H1 (cell line): Measurements from ENCODE around the gene IRF2BP1. TPM values are rescaled to one million over a fixed set of nuclear protein-coding genes. Genes with fewer than 3 reads are reported as not detected.
A peak's percentile ranks its signal among the peaks of the same experiment; 100 is the strongest.

Experiments
- CTCF ChIA-PET: fragments of 300-600 bp; sonication (Branson Sonifier 250); formaldehyde crosslinking; loops from one replicate; lab custom pipeline; 2021; ENCODE audit not compliant: partially characterized antibody; lab: Charles Lee
- POLR2A ChIA-PET: fragments of 300-600 bp; sonication (Branson Sonifier 250); formaldehyde crosslinking; loops from one replicate; lab custom pipeline; 2021; ENCODE audit warnings: inconsistent platforms; ENCODE audit not compliant: partially characterized antibody; lab: Charles Lee
- DNase-seq, 2 experiments: peaks; one replicate each; pipeline versions ENCODE4 v3.0.0 to v3.0.0-alpha.2; 2010 to 2022; ENCODE audit warnings: low spot score in 2 of 2, low read depth in 1 of 2, mixed read lengths in 1 of 2
- FAIRE-seq: peaks from 2 replicates; lab custom pipeline; 2011; peaks lifted over from hg19 to GRCh38; lab: Jason Lieb, UNC
- H2AFZ ChIP-seq: 2 replicates; pipeline ENCODE4 v1.8.1; 2012; ENCODE audit warnings: low read length, inconsistent platforms
- H2AK5ac ChIP-seq: 2 replicates; pipeline ENCODE4 v1.6.1; 2013; ENCODE audit warnings: low read depth, low read length
- H2BK120ac ChIP-seq: replicated peaks from 2 replicates; pipeline ENCODE3; 2013; ENCODE audit warnings: low read depth, low read length, inconsistent platforms
- H2BK12ac ChIP-seq: 2 replicates; pipeline ENCODE4 v1.6.1; 2013; ENCODE audit warnings: low read depth, low read length
- H2BK15ac ChIP-seq: 2 replicates; pipeline ENCODE4 v1.6.1; 2013; ENCODE audit warnings: low read length
- H2BK20ac ChIP-seq: 2 replicates; pipeline ENCODE4 v1.6.1; 2013; ENCODE audit warnings: low read length
- H2BK5ac ChIP-seq: 2 replicates; pipeline ENCODE4 v1.6.1; 2013; ENCODE audit warnings: low read depth, low read length
- H3K14ac ChIP-seq: 2 replicates; pipeline ENCODE4 v1.6.1; 2013; ENCODE audit warnings: inconsistent platforms; ENCODE audit not compliant: insufficient read length
- H3K18ac ChIP-seq: 2 replicates; pipeline ENCODE4 v1.6.1; 2013; ENCODE audit warnings: low read length; ENCODE audit errors: extremely low read depth
- H3K23ac ChIP-seq: 2 replicates; pipeline ENCODE4 v1.6.1; 2013; ENCODE audit warnings: inconsistent platforms; ENCODE audit not compliant: insufficient read length
- H3K23me2 ChIP-seq: 2 replicates; pipeline ENCODE4 v1.6.1; 2013; ENCODE audit warnings: low read depth, low read length
- H3K27ac ChIP-seq: 2 replicates; pipeline ENCODE4 v1.6.1; 2011; ENCODE audit warnings: low read depth, low read length, inconsistent platforms
- H3K27me3 ChIP-seq, 4 experiments: replicated peaks in 1 of 4; 1 replicate in 1 of 4; 2 replicates in 3 of 4; pipeline versions ENCODE4 v1.6.1 to v1.8.1; 2011 to 2013; ENCODE audit warnings: low read length in 3 of 4, mild to moderate bottlenecking in 3 of 4, inconsistent platforms in 2 of 4, mixed read lengths in 2 of 4, moderate library complexity in 1 of 4; ENCODE audit not compliant: control insufficient read depth in 3 of 4, insufficient read depth in 3 of 4; ENCODE audit errors: extremely low read depth in 1 of 4
- H3K36me3 ChIP-seq, 4 experiments: 2 replicates each; pipeline versions ENCODE4 v1.6.1 to v1.8.1; 2011 to 2013; ENCODE audit warnings: mild to moderate bottlenecking in 4 of 4, low read length in 3 of 4, moderate library complexity in 2 of 4, control low read depth in 1 of 4, inconsistent platforms in 1 of 4; ENCODE audit not compliant: insufficient read depth in 4 of 4, control insufficient read depth in 2 of 4
- H3K4ac ChIP-seq: replicated peaks from 2 replicates; pipeline ENCODE3; 2013; ENCODE audit warnings: low read length, low read depth, mixed read lengths, inconsistent platforms; ENCODE audit not compliant: insufficient read length
- H3K4me1 ChIP-seq, 4 experiments: replicated peaks in 1 of 4; 1 replicate in 1 of 4; 2 replicates in 3 of 4; pipeline versions ENCODE4 v1.6.1 to v1.8.1; 2011 to 2013; ENCODE audit warnings: low read length in 3 of 4, inconsistent platforms in 2 of 4, mixed read lengths in 1 of 4; ENCODE audit not compliant: insufficient read depth in 4 of 4, control insufficient read depth in 3 of 4
- H3K4me2 ChIP-seq, 2 experiments: 2 replicates each; pipeline versions ENCODE4 v1.6.1 to v1.8.1; 2011 to 2013; ENCODE audit warnings: low read depth in 2 of 2, low read length in 2 of 2, control low read depth in 1 of 2, inconsistent platforms in 1 of 2, mild to moderate bottlenecking in 1 of 2; ENCODE audit not compliant: insufficient read depth in 1 of 2
- H3K4me3 ChIP-seq, 4 experiments: fragments of 200-600, 300-600 bp in 1 of 4; sonication (generic), shearing (Covaris generic), sonication (Bioruptor Twin) in 1 of 4; 2 replicates each; pipeline versions ENCODE4 v1.5.1 to v1.8.1; 2011 to 2016; ENCODE audit warnings: low read length in 4 of 4, low read depth in 3 of 4, control low read depth in 2 of 4, inconsistent platforms in 2 of 4, mild to moderate bottlenecking in 2 of 4, mixed read lengths in 1 of 4, moderate library complexity in 1 of 4; ENCODE audit not compliant: insufficient read depth in 2 of 4; ENCODE audit errors: extremely low read depth in 1 of 4
- H3K56ac ChIP-seq: replicated peaks from 2 replicates; pipeline ENCODE3; 2013; ENCODE audit warnings: low read depth, mild to moderate bottlenecking, mixed read lengths, low read length, inconsistent platforms; ENCODE audit not compliant: insufficient read length
- H3K79me1 ChIP-seq: 2 replicates; pipeline ENCODE4 v1.6.1; 2013; ENCODE audit warnings: low read depth, low read length, control low read depth
- H3K79me2 ChIP-seq, 2 experiments: 2 replicates each; pipeline versions ENCODE4 v1.6.1 to v1.8.1; 2012 to 2013; ENCODE audit warnings: low read length in 2 of 2, mild to moderate bottlenecking in 2 of 2, inconsistent platforms in 1 of 2; ENCODE audit not compliant: insufficient read depth in 2 of 2, control insufficient read depth in 1 of 2
- H3K9ac ChIP-seq, 4 experiments: replicated peaks in 1 of 4; 1 replicate in 1 of 4; 2 replicates in 3 of 4; pipeline versions ENCODE4 v1.6.1 to v1.8.1; 2011 to 2013; ENCODE audit warnings: low read depth in 3 of 4, low read length in 3 of 4, control low read depth in 2 of 4, mild to moderate bottlenecking in 2 of 4, moderate library complexity in 2 of 4, inconsistent platforms in 1 of 4; ENCODE audit errors: extremely low read depth in 1 of 4
- H3K9me3 ChIP-seq, 2 experiments: 2 replicates each; pipeline versions ENCODE4 v1.6.1 to v1.8.1; 2012 to 2013; ENCODE audit warnings: mild to moderate bottlenecking in 2 of 2, moderate library complexity in 2 of 2, control low read depth in 1 of 2, inconsistent platforms in 1 of 2, low read depth in 1 of 2, low read length in 1 of 2, mixed read lengths in 1 of 2; ENCODE audit not compliant: insufficient read depth in 2 of 2
- H4K20me1 ChIP-seq, 2 experiments: replicated peaks in 1 of 2; 2 replicates each; pipeline versions ENCODE3 to v1.8.1; 2011 to 2013; ENCODE audit warnings: inconsistent platforms in 2 of 2, low read length in 2 of 2, mild to moderate bottlenecking in 1 of 2; ENCODE audit not compliant: insufficient read depth in 2 of 2, control insufficient read depth in 1 of 2
- H4K5ac ChIP-seq: 2 replicates; pipeline ENCODE4 v1.6.1; 2013; ENCODE audit warnings: low read length, low read depth, mixed read lengths, inconsistent platforms; ENCODE audit not compliant: insufficient read length
- H4K8ac ChIP-seq: 2 replicates; pipeline ENCODE4 v1.8.0; 2013; ENCODE audit warnings: mild to moderate bottlenecking, moderate library complexity, low read length, inconsistent platforms; ENCODE audit not compliant: insufficient read depth; ENCODE audit errors: extremely low read depth
- H4K91ac ChIP-seq: replicated peaks from 2 replicates; pipeline ENCODE3; 2013; ENCODE audit warnings: low read length, mixed read lengths, inconsistent platforms; ENCODE audit not compliant: insufficient read length
- BACH1 ChIP-seq: IDR thresholded peaks from 2 replicates; pipeline ENCODE4 v1.6.1; 2012; ENCODE audit warnings: low read length, improper control_type of control experiment
- CBX5 ChIP-seq: fragments of 300-800, 300-1000 bp; sonication (generic); IDR thresholded peaks from 2 replicates; pipeline ENCODE4 v1.7.1; 2016; ENCODE audit warnings: antibody characterized with exemption, low read length, low read depth
- POLR2A ChIP-seq, 2 experiments: IDR thresholded peaks; 1 replicate in 1 of 2; 2 replicates in 1 of 2; pipeline ENCODE4 v1.6.1; 2011; ENCODE audit warnings: low read depth in 2 of 2, low read length in 2 of 2, mild to moderate bottlenecking in 2 of 2; ENCODE audit errors: control extremely low read depth in 1 of 2
- YY1 ChIP-seq: IDR thresholded peaks from 2 replicates; pipeline ENCODE4 v1.6.1; 2011; ENCODE audit warnings: low read depth, mild to moderate bottlenecking, low read length
- WGBS, 2 experiments: shearing (Covaris generic) in 1 of 2; methylation state at CpG; one replicate each; pipeline versions ENCODE4 v1.1.6 to v1.1.7; 2013 to 2015; ENCODE audit warnings: low lambda C conversion rate in 2 of 2, mixed read lengths in 2 of 2, inconsistent platforms in 1 of 2, low coverage in 1 of 2, missing lambda C conversion rate in 1 of 2; ENCODE audit not compliant: insufficient replicate concordance in 2 of 2, insufficient coverage in 1 of 2, insufficient read length in 1 of 2; ENCODE audit errors: extremely low coverage in 1 of 2, missing lambda C conversion rate in 1 of 2; 5-methylcytosine and 5-hydroxymethylcytosine counted together
- polyA plus RNA-seq, 7 experiments: library from polyadenylated mRNA; depleted of rRNA in 3 of 7; stranded (reverse) in 5 of 7; unstranded in 2 of 7; fragments of >200 nt in 5 of 7; fragments of 200-250 nt in 2 of 7; gene quantifications; 1 replicate in 5 of 7; 2 replicates in 1 of 7; 4 replicates in 1 of 7; pipeline versions ENCODE4 v1.2.1 to v1.2.3, GENCODE V29; 2011 to 2013; ENCODE audit warnings: missing spikeins in 2 of 7, mixed read lengths in 2 of 7
- total RNA-seq: library from RNA; stranded (reverse); fragmentation: NEBNext Ultra II Directional; extraction: Animal tissue kit (Norgen Biotek cat#: 25700); gene quantifications from 2 replicates; pipeline ENCODE4 v1.2.1, GENCODE V29; 2021

IRF2BP1 gene
- total and polyA plus RNA-seq, 2 of the 8 experiments (the other 6 are each of a cell fraction or from before 2014, with no cell fraction given): 12.1 to 24.4 TPM

GRCh38 chr19:45879055-45879454, 6.9 kb downstream of the IRF2BP1 start:
- Histone ChIP-seq H2BK5ac (0 out of 2 replicates have a peak overlapping the region, but pooled peaks have one; percentile 24), H3K14ac (no peak overlapping the region), H3K56ac (no peak overlapping the region), H3K4me3 (no peak overlapping the region), H2BK15ac (no peak overlapping the region), H4K5ac (no peak overlapping the region), H4K91ac (no peak overlapping the region), H2BK20ac (no peak overlapping the region), H2BK120ac (no peak overlapping the region), H3K23me2 (peaks cover 10% of the 10 kb centered on the region; the same call in 1 of the 2 replicates), H4K8ac (0 out of 2 replicates have a peak overlapping the region, but pooled peaks have one; percentile 9), H4K20me1 (peaks cover 1 to 9% of the 10 kb centered on the region in 2 experiments), H3K18ac (no peak overlapping the region), H2BK12ac (no peak overlapping the region), H3K27ac (no peak overlapping the region), H2AFZ (no peak overlapping the region), H3K23ac (no peak overlapping the region), H2AK5ac (peak overlapping the region; percentile 46; the same call in 1 of the 2 replicates)
- FAIRE-seq (no peak), DNase-seq (no peak)
- CTCF ChIA-PET: interaction anchor here (4.7 to 10.7 kb wide), 2 partner anchors 10 to 62 kb away, joined by 23 to 208 read pairs; partner anchors contain the start of genes FOXA3 and SYMPK
- WGBS, 2 experiments: 78% methylated on average over 6 of the region's 8 CpGs; no CpG with 5 or more reads in 1 of the 2 experiments
- TF ChIP-seq BACH1 (no peak), YY1 (no peak), POLR2A (IDR thresholded peaks at IDR 0.05; ENCODE audit: control extremely low read depth in 1 of 2, low read depth in 2 of 2, low read length in 2 of 2) (no peak), CBX5 (no peak)
- TF ChIP-seq, all 59 proteins: peak for 0
- H3K36me3 ChIP-seq: peaks cover 0 to under 1% (median 0%) of the 10 kb centered on the region in 4 experiments; a peak in 1 of 8 replicates
- H3K9ac ChIP-seq: no peak overlapping the region
- POLR2A ChIA-PET: interaction anchor here (9.8 kb wide), 1 partner anchor 10 kb away, joined by 277 read pairs; the partner anchor contains the start of genes FOXA3 and SYMPK
- H3K4me1 ChIP-seq: peaks cover 6 to 30% (median 19%) of the 10 kb centered on the region in 4 experiments
- H3K27me3 ChIP-seq: no peaks in the 10 kb centered on the region
- no peaks in the 10 kb centered on the region for H3K9me3 ChIP-seq
- H3K4ac ChIP-seq: no peak overlapping the region
- no peaks in the 10 kb centered on the region for H3K79me2 ChIP-seq
- H3K4me2 ChIP-seq: no peak overlapping the region
- H3K79me1 ChIP-seq: 0 out of 2 replicates have a peak, but pooled peaks cover 3% of the 10 kb centered on the region
